GM06990 (cell line): ENCODE measurements around the gene NAALADL2.

Experiments
- DNase-seq: peaks from one replicate; pipeline ENCODE4 v3.0.0-alpha.2; 2011; ENCODE audit not compliant: insufficient read length; ENCODE audit errors: extremely low read depth
- H3K27me3 ChIP-seq: replicated peaks from 2 replicates; pipeline ENCODE4 v1.6.0; 2011; ENCODE audit warnings: low read length; ENCODE audit not compliant: control insufficient read depth, insufficient read depth
- H3K36me3 ChIP-seq: 2 replicates; pipeline ENCODE4 v1.5.1; 2011; ENCODE audit warnings: low read length; ENCODE audit not compliant: control insufficient read depth, insufficient read depth
- H3K4me3 ChIP-seq: replicated peaks from 2 replicates; pipeline ENCODE4 v1.5.1; 2011; ENCODE audit warnings: low read depth, mild to moderate bottlenecking, control low read depth, low read length
- TF ChIP-seq, protein P1 (sequence below): IDR thresholded peaks from 2 replicates; pipeline ENCODE4 v1.5.1; 2011; ENCODE audit warnings: low read length, control low read depth, mild to moderate bottlenecking, inconsistent platforms; ENCODE audit not compliant: insufficient read depth, poor library complexity, severe bottlenecking

The NAALADL2 gene

GRCh38 chr3:174891524-174892203 lies 32.5 kb downstream of the NAALADL2 start:
- no peak overlapping the region for H3K4me3 ChIP-seq
- no peak for DNase-seq
- TF ChIP-seq, protein P1, sequence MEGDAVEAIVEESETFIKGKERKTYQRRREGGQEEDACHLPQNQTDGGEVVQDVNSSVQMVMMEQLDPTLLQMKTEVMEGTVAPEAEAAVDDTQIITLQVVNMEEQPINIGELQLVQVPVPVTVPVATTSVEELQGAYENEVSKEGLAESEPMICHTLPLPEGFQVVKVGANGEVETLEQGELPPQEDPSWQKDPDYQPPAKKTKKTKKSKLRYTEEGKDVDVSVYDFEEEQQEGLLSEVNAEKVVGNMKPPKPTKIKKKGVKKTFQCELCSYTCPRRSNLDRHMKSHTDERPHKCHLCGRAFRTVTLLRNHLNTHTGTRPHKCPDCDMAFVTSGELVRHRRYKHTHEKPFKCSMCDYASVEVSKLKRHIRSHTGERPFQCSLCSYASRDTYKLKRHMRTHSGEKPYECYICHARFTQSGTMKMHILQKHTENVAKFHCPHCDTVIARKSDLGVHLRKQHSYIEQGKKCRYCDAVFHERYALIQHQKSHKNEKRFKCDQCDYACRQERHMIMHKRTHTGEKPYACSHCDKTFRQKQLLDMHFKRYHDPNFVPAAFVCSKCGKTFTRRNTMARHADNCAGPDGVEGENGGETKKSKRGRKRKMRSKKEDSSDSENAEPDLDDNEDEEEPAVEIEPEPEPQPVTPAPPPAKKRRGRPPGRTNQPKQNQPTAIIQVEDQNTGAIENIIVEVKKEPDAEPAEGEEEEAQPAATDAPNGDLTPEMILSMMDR, result no peak
- no peaks in the 10 kb centered on the region for H3K27me3 ChIP-seq
- H3K36me3 ChIP-seq, result no peaks in the 10 kb centered on the region

GRCh38 chr3:174907027-174907426 lies 47.9 kb downstream of the NAALADL2 start:
- TF ChIP-seq, protein P1, result no peak
- Histone ChIP-seq H3K36me3 (no peaks in the 10 kb centered on the region), H3K4me3 (no peak overlapping the region), H3K27me3 (no peaks in the 10 kb centered on the region)
- no peak for DNase-seq

- no peak for DNase-seq
- no peaks in the 10 kb centered on the region for H3K27me3 ChIP-seq
- no peaks in the 10 kb centered on the region for H3K36me3 ChIP-seq
- H3K4me3 ChIP-seq, result no peak overlapping the region
- TF ChIP-seq, protein P1, result no peak
These were observed 48.7 kb downstream of the NAALADL2 start for GRCh38 chr3:174907628-174908407.

DNA sequence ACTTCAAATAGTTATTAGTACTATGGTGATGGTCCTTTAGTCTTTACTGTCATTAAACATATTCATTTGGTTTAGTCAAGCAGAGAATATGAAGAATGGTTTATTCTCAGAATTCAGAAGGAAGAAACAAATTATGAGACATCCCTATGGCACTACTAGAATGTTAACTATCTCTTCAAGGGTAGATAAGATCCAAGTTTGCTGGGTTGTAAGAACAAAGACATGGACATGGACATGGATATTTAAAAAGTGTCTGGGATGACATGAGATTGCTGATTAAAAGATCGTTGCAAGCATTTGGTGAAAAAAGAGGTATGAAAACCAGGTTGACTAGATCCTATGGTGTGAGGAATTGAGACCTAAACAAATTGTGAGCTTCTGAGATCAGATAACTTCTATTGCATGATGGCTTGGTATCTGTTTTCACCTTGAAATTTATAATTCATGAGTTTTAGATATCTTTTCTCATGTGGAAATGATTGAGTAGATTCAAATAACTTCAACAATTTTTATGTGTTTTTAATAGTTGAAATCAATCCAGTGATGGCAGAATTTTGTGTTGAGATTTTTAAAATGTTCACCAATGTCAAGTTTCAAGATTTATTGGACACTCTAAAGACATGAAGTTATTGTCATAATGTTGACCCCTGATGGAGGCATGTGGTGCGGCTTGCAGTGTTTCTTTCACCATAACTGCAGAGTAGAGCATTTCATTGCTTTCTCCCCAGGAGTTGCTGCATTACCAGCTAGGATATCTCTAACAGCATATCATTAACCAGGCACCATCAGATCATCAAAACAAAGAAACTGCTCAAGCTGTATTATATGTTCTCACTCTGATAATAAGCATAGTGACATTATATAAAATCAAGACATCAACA lies 72.6 kb downstream of the NAALADL2 start:
- no peaks in the 10 kb centered on the region for H3K27me3 ChIP-seq
- H3K4me3 ChIP-seq, result no peak overlapping the region
- TF ChIP-seq, protein P1, result no peak
- H3K36me3 ChIP-seq, result no peaks in the 10 kb centered on the region
- no peak for DNase-seq

- H3K4me3 ChIP-seq, result no peak overlapping the region
- DNase-seq, result no peak
- H3K36me3 ChIP-seq, result no peaks in the 10 kb centered on the region
- no peaks in the 10 kb centered on the region for H3K27me3 ChIP-seq
- TF ChIP-seq, protein P1, result no peak
These were observed 77.5 kb downstream of the NAALADL2 start for GRCh38 chr3:174936590-174936989.
